Measurements from ENCODE around the gene UBXN1.

GRCh38 chr11:62644220-62644619 lies 34.7 kb downstream of the UBXN1 start:
- TF ChIP-seq CTCF (conservative IDR thresholded peaks at IDR 0.05) = no peak
- no peak for TF ChIP-seq EZH2 (IDR thresholded peaks at IDR 0.05; ENCODE audit: low read depth)
